K562 (cell line): ENCODE data around the gene FDX2. TPM values are rescaled to one million over a fixed set of nuclear protein-coding genes. Genes with fewer than 3 reads are reported as not detected.

Experiments used
- ARNT ChIP-seq, 2 experiments: fragments of 450-650 bp; IDR thresholded peaks; 2 replicates each; pipeline ENCODE4 v1.6.1; 2016; ENCODE audit warnings: mild to moderate bottlenecking in 1 of 2
- BRD9 ChIP-seq: fragments of 450-650 bp; IDR thresholded peaks from 2 replicates; pipeline ENCODE4 v1.6.1; 2018; ENCODE audit warnings: low read depth; ENCODE audit not compliant: partially characterized antibody
- CBX2 ChIP-seq: fragments of 200-600 bp; sonication (generic); IDR thresholded peaks from one replicate; pipeline ENCODE4 v1.6.1; 2012; ENCODE audit warnings: mild to moderate bottlenecking, low read length, inconsistent platforms; ENCODE audit not compliant: insufficient read depth, poor library complexity, severe bottlenecking
- CHD1 ChIP-seq: fragments of 200-600 bp; sonication (generic); IDR thresholded peaks from one replicate; pipeline ENCODE4 v1.6.1; 2012; ENCODE audit warnings: mild to moderate bottlenecking, moderate library complexity, low read length, inconsistent platforms
- ELF2 ChIP-seq: fragments of 250-450 bp; sonication (Bioruptor Pico); IDR thresholded peaks from 2 replicates; pipeline ENCODE4 v1.5.0; 2021; ENCODE audit warnings: mild to moderate bottlenecking
- HDGF ChIP-seq: fragments of 450-650 bp; IDR thresholded peaks from 2 replicates; pipeline ENCODE4 v1.6.1; 2016
- KLF6 ChIP-seq: fragments of 250-450 bp; sonication (Bioruptor Pico); IDR thresholded peaks from 2 replicates; pipeline ENCODE4 v1.4.0; 2020; ENCODE audit warnings: mild to moderate bottlenecking, moderate library complexity, borderline replicate concordance
- NFIC ChIP-seq: fragments of 450-650 bp; IDR thresholded peaks from 2 replicates; pipeline ENCODE4 v1.6.1; 2017; ENCODE audit warnings: mild to moderate bottlenecking, inconsistent platforms
- NR2C1 ChIP-seq, 2 experiments: fragments of 450-650 bp; IDR thresholded peaks; 2 replicates each; pipeline ENCODE4 v1.6.1; 2017; ENCODE audit warnings: mild to moderate bottlenecking in 2 of 2, antibody characterized with exemption in 1 of 2, inconsistent platforms in 1 of 2, missing compliant biosample characterization in 1 of 2, missing genetic modification characterization in 1 of 2
- NRF1 ChIP-seq, 2 experiments: fragments of 450-650 bp; IDR thresholded peaks in 1 of 2; conservative IDR thresholded peaks in 1 of 2; 2 replicates each; pipeline ENCODE4 v1.6.1; 2014; ENCODE audit warnings: mild to moderate bottlenecking in 2 of 2
- PHTF2 ChIP-seq: fragments of 250-450 bp; sonication (Bioruptor Pico); IDR thresholded peaks from 2 replicates; pipeline ENCODE4 v1.5.0; 2021; ENCODE audit warnings: mild to moderate bottlenecking
- SAFB ChIP-seq: fragments of 200-400 bp; formaldehyde crosslinking; IDR thresholded peaks from 2 replicates; pipeline ENCODE4 v1.6.1; 2017; ENCODE audit warnings: low read depth, low read length, borderline replicate concordance
- SRSF1 ChIP-seq: fragments of 200-400 bp; formaldehyde crosslinking; IDR thresholded peaks from 2 replicates; pipeline ENCODE4 v1.6.1; 2017; ENCODE audit warnings: mild to moderate bottlenecking, low read depth, low read length, moderate library complexity
- TCF3 ChIP-seq: sonication (generic); formaldehyde crosslinking; IDR thresholded peaks from 2 replicates; pipeline ENCODE4 v1.4.0; 2020; ENCODE audit warnings: mild to moderate bottlenecking, missing genetic modification reagents
- TEAD1 ChIP-seq, 2 experiments: fragments of 450-650 bp in 1 of 2; sonication (generic) in 1 of 2; formaldehyde crosslinking; IDR thresholded peaks; 2 replicates each; pipeline versions ENCODE4 v1.4.0 to v1.8.0; 2020 to 2022; ENCODE audit warnings: mild to moderate bottlenecking in 2 of 2, missing genetic modification reagents in 1 of 2
- ZNF175 ChIP-seq: fragments of 200-800 bp; sonication (Bioruptor generic); IDR thresholded peaks from 2 replicates; pipeline ENCODE4 v1.6.1; 2016; ENCODE audit warnings: low read depth, mild to moderate bottlenecking, missing genetic modification characterization, missing compliant biosample characterization
- ZNF830 ChIP-seq: fragments of 250-450 bp; sonication (Bioruptor Pico); IDR thresholded peaks from 2 replicates; pipeline ENCODE4 v1.5.0; 2021; ENCODE audit warnings: mild to moderate bottlenecking
- ZSCAN29 ChIP-seq: fragments of 450-650 bp; IDR thresholded peaks from 2 replicates; pipeline ENCODE4 v1.6.1; 2017
- polyA plus RNA-seq, 8 experiments: library from polyadenylated mRNA; depleted of rRNA in 4 of 8; stranded (reverse) in 5 of 8; unstranded in 3 of 8; fragments of >200 nt; fragmentation: Nextera tagmentation in 2 of 8; fragmentation: Illumina TruSeq in 1 of 8; extraction: Ambion mirVana in 2 of 8; extraction: Trizol in 1 of 8; gene quantifications; 2 replicates each; pipeline versions ENCODE4 v1.2.1 to v1.2.3, GENCODE V29; 2011 to 2014; ENCODE audit warnings: inconsistent platforms in 1 of 8, missing spikeins in 1 of 8
- total RNA-seq, 7 experiments: library from RNA; depleted of rRNA in 6 of 7; stranded (reverse); fragments of >200 nt in 6 of 7; fragmentation: Illumina TruSeq in 2 of 7; extraction: Trizol in 2 of 7; gene quantifications; 2 replicates each; pipeline versions ENCODE4 v1.2.1 to v1.2.3, GENCODE V29; 2011 to 2021; ENCODE audit warnings: low replicate concordance in 1 of 7
- TF ChIP-seq, protein P1 (sequence below): fragments of 250-450 bp; sonication (Bioruptor Pico); IDR thresholded peaks from 2 replicates; pipeline ENCODE4 v1.8.0; 2021; ENCODE audit warnings: mild to moderate bottlenecking, moderate library complexity
- TF ChIP-seq, protein P2 (sequence below): fragments of 250-450 bp; sonication (Bioruptor Pico); IDR thresholded peaks from 2 replicates; pipeline ENCODE4 v1.4.0; 2020

The FDX2 gene
- total and polyA plus RNA-seq, 9 of the 15 experiments (the other 6 are each of a cell fraction or from before 2014, with no cell fraction given) = 2.5 to 49.8 (median 29.7) TPM

DNA sequence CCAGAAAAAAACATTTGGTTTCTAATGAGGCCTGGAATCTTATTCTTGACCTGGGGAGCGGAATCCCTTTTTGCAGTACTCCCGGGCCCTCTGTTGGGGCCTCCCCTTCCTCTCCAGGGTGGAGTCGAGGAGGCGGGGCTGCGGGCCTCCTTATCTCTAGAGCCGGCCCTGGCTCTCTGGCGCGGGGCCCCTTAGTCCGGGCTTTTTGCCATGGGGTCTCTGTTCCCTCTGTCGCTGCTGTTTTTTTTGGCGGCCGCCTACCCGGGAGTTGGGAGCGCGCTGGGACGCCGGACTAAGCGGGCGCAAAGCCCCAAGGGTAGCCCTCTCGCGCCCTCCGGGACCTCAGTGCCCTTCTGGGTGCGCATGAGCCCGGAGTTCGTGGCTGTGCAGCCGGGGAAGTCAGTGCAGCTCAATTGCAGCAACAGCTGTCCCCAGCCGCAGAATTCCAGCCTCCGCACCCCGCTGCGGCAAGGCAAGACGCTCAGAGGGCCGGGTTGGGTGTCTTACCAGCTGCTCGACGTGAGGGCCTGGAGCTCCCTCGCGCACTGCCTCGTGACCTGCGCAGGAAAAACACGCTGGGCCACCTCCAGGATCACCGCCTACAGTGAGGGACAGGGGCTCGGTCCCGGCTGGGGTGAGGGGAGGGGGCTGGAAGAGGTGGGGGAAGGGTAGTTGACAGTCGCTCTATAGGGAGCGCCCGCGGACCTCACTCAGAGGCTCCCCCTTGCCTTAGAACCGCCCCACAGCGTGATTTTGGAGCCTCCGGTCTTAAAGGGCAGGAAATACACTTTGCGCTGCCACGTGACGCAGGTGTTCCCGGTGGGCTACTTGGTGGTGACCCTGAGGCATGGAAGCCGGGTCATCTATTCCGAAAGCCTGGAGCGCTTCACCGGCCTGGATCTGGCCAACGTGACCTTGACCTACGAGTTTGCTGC lies 28.7 kb downstream of the FDX2 start, which contains the start of gene ICAM4 (continued):
- TF ChIP-seq ZNF175 (peak; percentile 70), BRD9 (peak; percentile 55), ZNF830 (CRISPR knock-in tag) (0 out of 2 replicates have a peak, but pooled peaks have one; percentile 73), TCF3 (CRISPR knock-in tag) (peak; percentile 25; the same call in 1 of the 2 replicates), ELF2 (CRISPR knock-in tag) (peak; percentile 50; the same call in 1 of the 2 replicates), CBX2 (no peak), KLF6 (peak; percentile 43; the same call in 1 of the 2 replicates), ARNT (IDR thresholded peaks at IDR 0.05) (no peak), NRF1 (conservative IDR thresholded peaks at IDR 0.05 in 1 of 2, IDR thresholded peaks at IDR 0.05 in 1 of 2) (peak; percentile 81 to 83), NFIC (peak; percentile 90), TEAD1 (CRISPR knock-in tag; IDR thresholded peaks at IDR 0.05) (peak in 1 of 2 experiments; percentile 76; a peak in 1 of 4 replicates), SRSF1 (no peak), CHD1 (no peak), NR2C1 (IDR thresholded peaks at IDR 0.05) (peak; percentile 47; the same call in 1 of the 2 replicates), NR2C1 (tag; IDR thresholded peaks at IDR 0.05) (no peak), SAFB (peak; percentile 7; the same call in 1 of the 2 replicates), HDGF (no peak), ZSCAN29 (peak; percentile 70; the same call in 1 of the 2 replicates), PHTF2 (CRISPR knock-in tag) (peak; percentile 21; the same call in 1 of the 2 replicates)
- TF ChIP-seq, protein P1, sequence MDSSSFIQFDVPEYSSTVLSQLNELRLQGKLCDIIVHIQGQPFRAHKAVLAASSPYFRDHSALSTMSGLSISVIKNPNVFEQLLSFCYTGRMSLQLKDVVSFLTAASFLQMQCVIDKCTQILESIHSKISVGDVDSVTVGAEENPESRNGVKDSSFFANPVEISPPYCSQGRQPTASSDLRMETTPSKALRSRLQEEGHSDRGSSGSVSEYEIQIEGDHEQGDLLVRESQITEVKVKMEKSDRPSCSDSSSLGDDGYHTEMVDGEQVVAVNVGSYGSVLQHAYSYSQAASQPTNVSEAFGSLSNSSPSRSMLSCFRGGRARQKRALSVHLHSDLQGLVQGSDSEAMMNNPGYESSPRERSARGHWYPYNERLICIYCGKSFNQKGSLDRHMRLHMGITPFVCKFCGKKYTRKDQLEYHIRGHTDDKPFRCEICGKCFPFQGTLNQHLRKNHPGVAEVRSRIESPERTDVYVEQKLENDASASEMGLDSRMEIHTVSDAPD (CRISPR knock-in tag) = no peak
- TF ChIP-seq, protein P2, sequence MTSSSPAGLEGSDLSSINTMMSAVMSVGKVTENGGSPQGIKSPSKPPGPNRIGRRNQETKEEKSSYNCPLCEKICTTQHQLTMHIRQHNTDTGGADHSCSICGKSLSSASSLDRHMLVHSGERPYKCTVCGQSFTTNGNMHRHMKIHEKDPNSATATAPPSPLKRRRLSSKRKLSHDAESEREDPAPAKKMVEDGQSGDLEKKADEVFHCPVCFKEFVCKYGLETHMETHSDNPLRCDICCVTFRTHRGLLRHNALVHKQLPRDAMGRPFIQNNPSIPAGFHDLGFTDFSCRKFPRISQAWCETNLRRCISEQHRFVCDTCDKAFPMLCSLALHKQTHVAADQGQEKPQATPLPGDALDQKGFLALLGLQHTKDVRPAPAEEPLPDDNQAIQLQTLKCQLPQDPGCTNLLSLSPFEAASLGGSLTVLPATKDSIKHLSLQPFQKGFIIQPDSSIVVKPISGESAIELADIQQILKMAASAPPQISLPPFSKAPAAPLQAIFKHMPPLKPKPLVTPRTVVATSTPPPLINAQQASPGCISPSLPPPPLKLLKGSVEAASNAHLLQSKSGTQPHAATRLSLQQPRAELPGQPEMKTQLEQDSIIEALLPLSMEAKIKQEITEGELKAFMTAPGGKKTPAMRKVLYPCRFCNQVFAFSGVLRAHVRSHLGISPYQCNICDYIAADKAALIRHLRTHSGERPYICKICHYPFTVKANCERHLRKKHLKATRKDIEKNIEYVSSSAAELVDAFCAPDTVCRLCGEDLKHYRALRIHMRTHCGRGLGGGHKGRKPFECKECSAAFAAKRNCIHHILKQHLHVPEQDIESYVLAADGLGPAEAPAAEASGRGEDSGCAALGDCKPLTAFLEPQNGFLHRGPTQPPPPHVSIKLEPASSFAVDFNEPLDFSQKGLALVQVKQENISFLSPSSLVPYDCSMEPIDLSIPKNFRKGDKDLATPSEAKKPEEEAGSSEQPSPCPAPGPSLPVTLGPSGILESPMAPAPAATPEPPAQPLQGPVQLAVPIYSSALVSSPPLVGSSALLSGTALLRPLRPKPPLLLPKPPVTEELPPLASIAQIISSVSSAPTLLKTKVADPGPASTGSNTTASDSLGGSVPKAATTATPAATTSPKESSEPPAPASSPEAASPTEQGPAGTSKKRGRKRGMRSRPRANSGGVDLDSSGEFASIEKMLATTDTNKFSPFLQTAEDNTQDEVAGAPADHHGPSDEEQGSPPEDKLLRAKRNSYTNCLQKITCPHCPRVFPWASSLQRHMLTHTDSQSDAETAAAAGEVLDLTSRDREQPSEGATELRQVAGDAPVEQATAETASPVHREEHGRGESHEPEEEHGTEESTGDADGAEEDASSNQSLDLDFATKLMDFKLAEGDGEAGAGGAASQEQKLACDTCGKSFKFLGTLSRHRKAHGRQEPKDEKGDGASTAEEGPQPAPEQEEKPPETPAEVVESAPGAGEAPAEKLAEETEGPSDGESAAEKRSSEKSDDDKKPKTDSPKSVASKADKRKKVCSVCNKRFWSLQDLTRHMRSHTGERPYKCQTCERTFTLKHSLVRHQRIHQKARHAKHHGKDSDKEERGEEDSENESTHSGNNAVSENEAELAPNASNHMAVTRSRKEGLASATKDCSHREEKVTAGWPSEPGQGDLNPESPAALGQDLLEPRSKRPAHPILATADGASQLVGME (CRISPR knock-in tag) = no peak
